Activated CD8-positive, alpha-beta T cell treated with anti-CD3 and anti-CD28 coated beads, Interleukin-2, amount 10 ng/mL, durations not matched to agents 7 days and 5 days (primary cell): ENCODE data around the gene HMGB3. TPM values are rescaled to one million over a fixed set of nuclear protein-coding genes. Genes with fewer than 3 reads are reported as not detected.
"Not testable (repeated sequence)": the region's sequence is repeated elsewhere in the genome, so short reads cannot be mapped to it uniquely, and the experiment has no call there.

Experiments
- ATAC-seq: fragments of 150-1000 bp; cut with Tn5 transposase; one replicate; pipeline ENCODE4 v1.10.0; 2021; ENCODE audit warnings: moderate library complexity
- CTCF ChIA-PET: fragments of 350-600 bp; sonication (Branson Sonifier 250); formaldehyde crosslinking; loops from one replicate; lab custom pipeline; 2021; ENCODE audit warnings: antibody characterized with exemption; lab: Charles Lee
- POLR2A ChIA-PET: fragments of 350-600 bp; sonication (Branson Sonifier 250); formaldehyde crosslinking; loops from one replicate; lab custom pipeline; 2021; ENCODE audit warnings: antibody characterized with exemption; lab: Charles Lee
- DNase-seq: peaks from one replicate; pipeline ENCODE4 v3.0.0-alpha.2; 2020
- H3K27ac Mint-ChIP-seq: one replicate; pipeline ENCODE4 v1.8.0; 2021; ENCODE audit warnings: mild to moderate bottlenecking, mixed read lengths
- H3K27me3 Mint-ChIP-seq: one replicate; pipeline ENCODE4 v1.8.0; 2021; ENCODE audit warnings: low read depth, mixed read lengths
- H3K36me3 Mint-ChIP-seq: one replicate; pipeline ENCODE4 v1.8.0; 2021; ENCODE audit warnings: low read depth, mixed read lengths
- H3K4me1 Mint-ChIP-seq: one replicate; pipeline ENCODE4 v1.8.0; 2021; ENCODE audit warnings: low read depth, mixed read lengths
- H3K4me3 Mint-ChIP-seq: one replicate; pipeline ENCODE4 v1.8.0; 2021; ENCODE audit warnings: mild to moderate bottlenecking, mixed read lengths
- H3K9me3 Mint-ChIP-seq: one replicate; pipeline ENCODE4 v1.8.0; 2022; ENCODE audit warnings: mixed read lengths; ENCODE audit not compliant: insufficient read depth
- total RNA-seq, 2 experiments: library from RNA; stranded (reverse); gene quantifications; one replicate each; pipeline ENCODE4 v1.2.3, GENCODE V29; 2021

HMGB3 gene
- total RNA-seq, 2 experiments from 2014 or later = 53.3 to 60.8 TPM

- H3K36me3 Mint-ChIP-seq = no peaks in the 10 kb centered on the region
- H3K4me3 Mint-ChIP-seq = no peak overlapping the region
- ChIA-PET CTCF (no interaction called here), POLR2A (no interaction called here)
- no peaks in the 10 kb centered on the region for H3K4me1 Mint-ChIP-seq
- no peaks in the 10 kb centered on the region for H3K9me3 Mint-ChIP-seq
- DNase-seq (no peak), ATAC-seq (no peak)
- no peak overlapping the region for H3K27ac Mint-ChIP-seq
- no peaks in the 10 kb centered on the region for H3K27me3 Mint-ChIP-seq
Observed at GRCh38 chrX:150959557-150959956, 23.6 kb upstream of the HMGB3 start.

GRCh38 chrX:150961631-150962030 is 21.5 kb upstream of the HMGB3 start:
- peaks cover 2% of the 10 kb centered on the region for H3K27me3 Mint-ChIP-seq
- DNase-seq (no peak), ATAC-seq (no peak)
- POLR2A ChIA-PET = no interaction called here
- CTCF ChIA-PET = no interaction called here
- H3K27ac Mint-ChIP-seq = no peak overlapping the region
- H3K4me1 Mint-ChIP-seq = no peaks in the 10 kb centered on the region
- H3K36me3 Mint-ChIP-seq = no peaks in the 10 kb centered on the region
- H3K4me3 Mint-ChIP-seq = no peak overlapping the region
- H3K9me3 Mint-ChIP-seq = no peaks in the 10 kb centered on the region

GRCh38 chrX:150964416-150964815 is 18.7 kb upstream of the HMGB3 start:
- H3K36me3 Mint-ChIP-seq, H3K27ac Mint-ChIP-seq, H3K9me3 Mint-ChIP-seq, H3K27me3 Mint-ChIP-seq, POLR2A ChIA-PET, CTCF ChIA-PET, H3K4me1 Mint-ChIP-seq, DNase-seq, ATAC-seq, H3K4me3 Mint-ChIP-seq: not testable (repeated sequence)

- CTCF ChIA-PET = no interaction called here
- POLR2A ChIA-PET = no interaction called here
- Mint-ChIP-seq H3K27ac (no peak overlapping the region), H3K9me3 (no peaks in the 10 kb centered on the region), H3K4me1 (no peaks in the 10 kb centered on the region), H3K27me3 (peaks cover 5% of the 10 kb centered on the region), H3K4me3 (no peak overlapping the region), H3K36me3 (no peaks in the 10 kb centered on the region)
- no peak for DNase-seq
- ATAC-seq = no peak
Observed at GRCh38 chrX:150966235-150966634, 16.9 kb upstream of the HMGB3 start.

GRCh38 chrX:150966742-150967141 is 16.4 kb upstream of the HMGB3 start:
- Mint-ChIP-seq H3K27ac (no peak overlapping the region), H3K4me3 (no peak overlapping the region), H3K9me3 (no peaks in the 10 kb centered on the region), H3K27me3 (peaks cover 5% of the 10 kb centered on the region), H3K4me1 (no peaks in the 10 kb centered on the region), H3K36me3 (no peaks in the 10 kb centered on the region)
- ATAC-seq = no peak
- no peak for DNase-seq
- POLR2A ChIA-PET = no interaction called here
- CTCF ChIA-PET = no interaction called here

GRCh38 chrX:150967786-150968185 is 15.3 kb upstream of the HMGB3 start:
- no peaks in the 10 kb centered on the region for H3K4me1 Mint-ChIP-seq
- H3K36me3 Mint-ChIP-seq = no peaks in the 10 kb centered on the region
- CTCF ChIA-PET = no interaction called here
- POLR2A ChIA-PET = no interaction called here
- peaks cover 5% of the 10 kb centered on the region for H3K27me3 Mint-ChIP-seq
- no peaks in the 10 kb centered on the region for H3K9me3 Mint-ChIP-seq
- no peak overlapping the region for H3K27ac Mint-ChIP-seq
- ATAC-seq = no peak
- DNase-seq = no peak
- H3K4me3 Mint-ChIP-seq = no peak overlapping the region

- Mint-ChIP-seq H3K4me3 (no peak overlapping the region), H3K9me3 (no peaks in the 10 kb centered on the region), H3K27ac (no peak overlapping the region), H3K4me1 (no peaks in the 10 kb centered on the region), H3K27me3 (peaks cover 5% of the 10 kb centered on the region), H3K36me3 (no peaks in the 10 kb centered on the region)
- ChIA-PET CTCF (no interaction called here), POLR2A (no interaction called here)
- ATAC-seq (no peak), DNase-seq (no peak)
Observed at GRCh38 chrX:150968862-150969720, 14.0 kb upstream of the HMGB3 start.

GRCh38 chrX:150972450-150972849 is 10.7 kb upstream of the HMGB3 start:
- H3K27me3 Mint-ChIP-seq = peaks cover under 1% of the 10 kb centered on the region
- ChIA-PET CTCF (no interaction called here), POLR2A (no interaction called here)
- H3K27ac Mint-ChIP-seq = no peak overlapping the region
- no peak overlapping the region for H3K4me3 Mint-ChIP-seq
- H3K4me1 Mint-ChIP-seq = no peaks in the 10 kb centered on the region
- no peak for ATAC-seq
- H3K9me3 Mint-ChIP-seq = no peaks in the 10 kb centered on the region
- H3K36me3 Mint-ChIP-seq = no peaks in the 10 kb centered on the region
- DNase-seq = no peak

- ChIA-PET POLR2A (no interaction called here), CTCF (no interaction called here)
- no peaks in the 10 kb centered on the region for H3K27me3 Mint-ChIP-seq
- no peaks in the 10 kb centered on the region for H3K36me3 Mint-ChIP-seq
- H3K4me3 Mint-ChIP-seq = no peak overlapping the region
- H3K9me3 Mint-ChIP-seq = no peaks in the 10 kb centered on the region
- no peak for ATAC-seq
- no peak overlapping the region for H3K27ac Mint-ChIP-seq
- H3K4me1 Mint-ChIP-seq = no peaks in the 10 kb centered on the region
- no peak for DNase-seq
Observed at GRCh38 chrX:150975655-150976390, 7.3 kb upstream of the HMGB3 start.

- Mint-ChIP-seq H3K9me3 (no peaks in the 10 kb centered on the region), H3K36me3 (no peaks in the 10 kb centered on the region), H3K4me1 (peaks cover 7% of the 10 kb centered on the region), H3K27me3 (peaks cover 2% of the 10 kb centered on the region), H3K4me3 (no peak overlapping the region), H3K27ac (no peak overlapping the region)
- POLR2A ChIA-PET = no interaction called here
- DNase-seq (no peak), ATAC-seq (no peak)
- CTCF ChIA-PET = no interaction called here
Observed at GRCh38 chrX:150977411-150978162, 5.5 kb upstream of the HMGB3 start.

GRCh38 chrX:150980186-150980585 is 2.9 kb upstream of the HMGB3 start:
- H3K4me3 Mint-ChIP-seq = no peak overlapping the region
- H3K9me3 Mint-ChIP-seq = no peaks in the 10 kb centered on the region
- DNase-seq (no peak), ATAC-seq (no peak)
- peaks cover 2% of the 10 kb centered on the region for H3K27me3 Mint-ChIP-seq
- peaks cover 13% of the 10 kb centered on the region for H3K4me1 Mint-ChIP-seq
- ChIA-PET POLR2A (no interaction called here), CTCF (no interaction called here)
- no peak overlapping the region for H3K27ac Mint-ChIP-seq
- H3K36me3 Mint-ChIP-seq = peaks cover 1% of the 10 kb centered on the region

- no peaks in the 10 kb centered on the region for H3K9me3 Mint-ChIP-seq
- no peak overlapping the region for H3K27ac Mint-ChIP-seq
- peaks cover 18% of the 10 kb centered on the region for H3K4me1 Mint-ChIP-seq
- CTCF ChIA-PET = no interaction called here
- H3K4me3 Mint-ChIP-seq = no peak overlapping the region
- peaks cover 2% of the 10 kb centered on the region for H3K36me3 Mint-ChIP-seq
- ATAC-seq = no peak
- H3K27me3 Mint-ChIP-seq = peaks cover 2% of the 10 kb centered on the region
- POLR2A ChIA-PET = no interaction called here
- no peak for DNase-seq
Observed at GRCh38 chrX:150980711-150981110, 2.4 kb upstream of the HMGB3 start.
